GM18505 (cell line): ENCODE data around the gene NGFR.
"Not testable (repeated sequence)": the region's sequence is repeated elsewhere in the genome, so short reads cannot be mapped to it uniquely, and the experiment has no call there.

Experiments used
- ATAC-seq: cut with Tn5 transposase; IDR thresholded peaks from one replicate; pipeline ENCODE4 v1.9.1; 2021; ENCODE audit not compliant: unreplicated experiment
- POLR2A ChIP-seq: IDR thresholded peaks from 4 replicates; pipeline ENCODE4 v1.6.1; 2011; ENCODE audit warnings: borderline replicate concordance; ENCODE audit not compliant: insufficient read depth, insufficient read length; ENCODE audit errors: extremely low read depth

Gene NGFR

GRCh38 chr17:49491192-49491769, 3.8 kb upstream of the NGFR start:
- no peak for TF ChIP-seq POLR2A
- no peak for ATAC-seq

GRCh38 chr17:49494399-49494985, 601 bp upstream of the NGFR start:
- TF ChIP-seq POLR2A = no peak
- ATAC-seq = no peak

- no peak for TF ChIP-seq POLR2A
- ATAC-seq = no peak
Observed at GRCh38 chr17:49495842-49496182, 719 bp downstream of the NGFR start.

- no peak for TF ChIP-seq POLR2A
- ATAC-seq = peak; percentile 46
Observed at GRCh38 chr17:49496183-49496866, 1.2 kb downstream of the NGFR start.

GRCh38 chr17:49496867-49497147, 1.7 kb downstream of the NGFR start:
- TF ChIP-seq POLR2A = no peak
- no peak for ATAC-seq

GRCh38 chr17:49497148-49498028, 2.3 kb downstream of the NGFR start:
- no peak for TF ChIP-seq POLR2A
- ATAC-seq = no peak

- ATAC-seq = no peak
- no peak for TF ChIP-seq POLR2A
Observed at GRCh38 chr17:49498029-49498615, 3.0 kb downstream of the NGFR start.

- ATAC-seq = no peak
- TF ChIP-seq POLR2A = no peak
Observed at GRCh38 chr17:49501496-49501895, 6.4 kb downstream of the NGFR start.

GRCh38 chr17:49502254-49502653, 7.2 kb downstream of the NGFR start:
- no peak for TF ChIP-seq POLR2A
- ATAC-seq = no peak

GRCh38 chr17:49502680-49503079, 7.6 kb downstream of the NGFR start:
- ATAC-seq = not testable (repeated sequence)

GRCh38 chr17:49504369-49504768, 9.3 kb downstream of the NGFR start:
- no peak for ATAC-seq
- TF ChIP-seq POLR2A = no peak

- TF ChIP-seq POLR2A = no peak
- ATAC-seq = no peak
Observed at GRCh38 chr17:49505854-49506253, 10.8 kb downstream of the NGFR start.

GRCh38 chr17:49506282-49506681, 11.2 kb downstream of the NGFR start:
- TF ChIP-seq POLR2A = no peak
- ATAC-seq = no peak
